SHP77 treated with DMSO at 0.1 percent for 48 hours (cell line): ENCODE results near the gene TBC1D8B.
"Not testable (repeated sequence)": the region's sequence is repeated elsewhere in the genome, so short reads cannot be mapped to it uniquely, and the experiment has no call there.

Source experiments
- DNase-seq: peaks from one replicate; lab custom pipeline; 2025; lab: John Stamatoyannopoulos, UW

The TBC1D8B gene

GRCh38 chrX:106802388-106803275 is at the start of gene TBC1D8B:
Gene TBC1D8B, plus strand, starts transcription at chrX:106802673. Its CDS starts 181 bp downstream, at chrX:106802854.
- DNase-seq, result peak; percentile 47

DNA sequence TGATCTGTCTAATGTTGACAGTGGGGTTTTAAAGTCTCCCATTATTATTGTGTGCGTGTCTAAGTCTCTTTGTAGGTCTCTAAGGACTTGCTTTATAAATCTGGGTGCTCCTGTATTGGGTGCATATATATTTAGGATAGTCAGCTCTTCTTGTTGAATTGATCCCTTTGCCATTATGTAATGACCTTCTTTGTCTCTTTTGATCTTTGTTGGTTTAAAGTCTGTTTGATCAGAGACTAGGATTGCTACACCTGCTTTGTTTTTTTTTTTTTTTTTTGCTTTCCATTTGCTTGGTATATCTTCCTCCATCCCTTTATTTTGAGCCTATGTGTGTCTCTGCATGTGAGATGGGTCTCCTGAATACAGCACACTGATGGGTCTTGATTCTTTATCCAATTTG is 33.2 kb upstream of the TBC1D8B start:
- DNase-seq, result not testable (repeated sequence)

DNA sequence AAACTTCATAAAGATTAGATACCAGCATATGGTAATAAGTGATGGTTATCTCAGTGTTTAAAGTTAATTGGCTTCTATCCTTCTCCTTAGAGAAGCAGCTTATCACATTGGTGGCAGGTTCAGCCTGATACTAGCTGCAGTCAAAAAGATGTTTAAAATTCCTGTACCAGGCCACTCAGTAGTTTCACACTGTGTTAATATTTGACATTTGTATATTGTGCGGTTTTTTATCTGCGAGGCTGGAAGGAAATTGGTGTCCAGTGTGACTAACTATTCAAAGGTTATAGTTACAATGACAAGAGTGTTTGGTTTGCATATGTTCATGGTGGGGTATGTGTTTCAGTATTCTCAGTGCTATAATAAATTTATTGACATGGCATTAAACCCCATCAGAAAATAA is 27.5 kb upstream of the TBC1D8B start:
- no peak for DNase-seq

GRCh38 chrX:106780264-106780663 is 22.2 kb upstream of the TBC1D8B start:
- no peak for DNase-seq

DNA sequence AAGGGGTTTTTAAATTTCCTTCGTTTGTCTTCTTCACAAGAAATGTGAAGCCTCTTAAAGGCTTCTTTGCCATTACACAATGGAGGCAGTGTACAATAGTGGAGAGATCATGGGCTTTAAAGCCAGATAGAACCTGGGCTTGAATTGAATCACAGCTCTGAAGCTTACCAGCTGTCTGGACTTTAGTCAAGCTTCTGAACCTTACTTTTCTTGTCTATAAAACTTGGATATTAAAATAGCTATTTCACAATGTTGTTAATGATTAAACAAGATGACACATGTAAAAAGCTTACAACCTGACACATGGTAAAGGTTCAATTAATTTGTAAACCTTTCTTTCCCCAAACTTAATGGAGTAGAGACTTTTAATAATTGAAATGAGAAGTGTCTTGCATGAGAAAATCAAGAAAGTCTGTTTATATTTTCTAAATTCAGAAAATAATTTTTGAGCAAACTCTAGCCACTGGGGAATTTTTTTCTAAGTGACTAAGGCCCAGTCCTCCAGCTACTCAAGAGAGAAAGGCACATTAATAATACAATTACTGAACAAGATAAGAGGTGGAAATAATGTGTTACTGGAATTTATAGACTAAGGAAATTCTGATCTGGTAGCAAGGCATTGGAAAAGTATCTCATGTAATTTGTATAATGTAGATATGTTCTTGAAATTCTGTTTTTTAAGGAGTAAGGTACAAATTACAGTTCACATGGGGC is 21.7 kb upstream of the TBC1D8B start:
- no peak for DNase-seq

DNA sequence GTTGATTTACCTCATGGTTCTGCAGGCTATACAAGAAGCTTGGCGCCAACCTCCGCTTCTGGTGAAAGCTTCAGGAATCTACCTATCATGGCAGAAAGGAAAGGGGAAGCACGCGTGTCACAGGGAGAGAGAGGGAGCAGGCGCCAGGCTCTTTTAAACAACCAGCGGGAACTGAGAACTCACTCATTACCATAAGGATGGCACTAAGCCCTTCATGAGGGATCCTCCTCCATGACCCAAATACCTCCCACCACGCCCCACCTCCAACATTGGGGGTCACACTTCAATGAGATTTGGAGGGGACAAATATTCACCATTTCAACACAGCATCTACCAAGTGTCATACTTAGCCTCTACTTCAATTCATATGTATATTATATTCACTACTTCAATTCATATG is 18.8 kb upstream of the TBC1D8B start:
- DNase-seq, result no peak

DNA sequence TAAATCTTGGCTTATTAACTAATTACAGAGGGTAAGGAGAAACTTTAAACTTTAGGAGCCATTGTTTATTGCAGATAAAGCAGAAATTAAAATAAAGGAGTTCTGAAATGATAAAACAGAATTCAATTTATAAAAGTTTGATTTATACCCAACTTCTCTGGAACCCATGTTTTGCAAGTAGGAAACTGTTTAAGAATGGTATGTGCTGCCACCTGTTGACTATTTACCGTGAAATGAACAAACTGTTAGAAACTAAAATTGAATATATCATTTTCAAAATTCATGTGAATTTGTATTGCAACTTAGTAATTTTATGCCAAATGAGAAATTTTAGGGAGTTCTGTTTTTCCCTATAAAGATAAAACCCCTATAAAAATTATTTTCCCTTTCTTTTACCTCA is 11.0 kb upstream of the TBC1D8B start:
- DNase-seq, result no peak

DNA sequence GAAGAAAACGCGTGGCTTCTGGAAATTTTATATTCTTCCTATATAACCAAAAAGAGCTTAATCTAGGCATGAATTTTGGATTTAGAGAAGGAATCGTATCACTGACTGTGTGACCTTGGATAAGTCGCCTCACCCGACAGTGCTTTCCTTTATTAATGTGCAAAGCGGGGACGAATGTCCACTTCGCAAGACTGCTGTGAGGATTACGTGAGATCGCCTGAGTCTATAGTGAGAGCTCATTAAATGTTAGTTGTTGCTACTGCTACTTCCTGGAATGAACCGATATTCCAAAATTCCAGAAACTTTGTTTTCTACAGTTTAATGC is 448 bp upstream of the TBC1D8B start:
- no peak for DNase-seq

GRCh38 chrX:106811131-106811910 is 8.8 kb downstream of the TBC1D8B start:
- no peak for DNase-seq

GRCh38 chrX:106812930-106813329 is 10.5 kb downstream of the TBC1D8B start:
- DNase-seq, result not testable (repeated sequence)

GRCh38 chrX:106814093-106814492 is 11.6 kb downstream of the TBC1D8B start:
- not testable (repeated sequence) for DNase-seq

DNA sequence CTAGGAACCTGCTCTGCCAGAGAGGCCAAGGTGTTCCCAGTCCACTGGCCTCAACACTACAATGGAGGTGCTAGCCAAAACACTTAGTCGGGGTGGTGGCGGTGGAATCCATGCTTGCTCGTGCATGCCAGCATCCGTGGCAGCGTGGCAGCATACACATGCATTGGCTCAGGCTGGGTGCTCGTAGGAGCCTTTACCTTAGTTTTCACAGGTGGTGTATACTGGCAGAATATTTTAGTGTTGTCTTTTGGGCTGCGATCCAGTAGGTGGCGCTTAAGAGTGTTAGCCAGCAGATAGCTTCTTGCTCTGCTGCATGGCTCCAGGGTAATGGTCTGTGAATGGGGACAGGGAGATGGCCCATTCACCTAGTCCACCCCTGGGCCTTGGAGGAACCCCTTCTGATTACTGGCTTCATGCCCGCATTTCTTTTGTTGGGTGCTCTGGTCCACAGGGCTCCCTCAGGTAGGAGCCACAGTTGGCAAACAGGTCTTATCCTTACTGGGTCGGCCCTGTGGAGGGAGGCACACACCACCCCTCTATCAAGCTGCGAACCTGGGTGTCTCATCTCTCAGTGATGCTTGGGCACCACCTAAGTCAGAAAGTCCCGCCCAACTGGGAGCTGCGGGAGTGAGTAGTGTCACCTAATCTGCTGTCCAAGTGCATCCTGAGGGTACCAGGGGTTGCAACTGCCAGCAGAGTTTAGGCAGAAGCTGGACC is 60.7 kb downstream of the TBC1D8B start:
- DNase-seq, result no peak

DNA sequence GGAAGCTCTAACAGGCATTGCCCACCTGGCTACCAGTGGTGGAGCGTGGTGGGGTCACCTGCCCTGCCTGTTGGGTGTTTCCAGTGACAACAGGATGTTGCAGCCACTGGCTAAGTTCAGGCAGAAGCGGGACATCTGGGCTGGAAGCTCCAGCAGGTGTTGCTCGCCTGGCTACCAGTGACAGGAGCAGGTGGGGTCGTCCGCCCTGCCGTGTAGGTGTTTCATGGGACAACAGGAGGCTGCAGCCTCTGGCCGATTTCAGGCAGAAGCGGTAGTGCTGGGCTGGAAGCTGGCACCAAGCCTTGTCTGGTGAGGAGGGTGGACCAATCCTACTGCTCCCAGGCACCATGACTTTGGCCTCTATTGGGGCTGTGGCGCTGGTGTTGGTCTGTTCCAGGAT is 61.2 kb downstream of the TBC1D8B start:
- no peak for DNase-seq

- DNase-seq, result not testable (repeated sequence)
Observed at GRCh38 chrX:106872796-106873195, 70.3 kb downstream of the TBC1D8B start.

GRCh38 chrX:106874075-106874474 is 71.6 kb downstream of the TBC1D8B start:
- DNase-seq, result no peak

- DNase-seq, result no peak
Observed at GRCh38 chrX:106875151-106875550, 72.7 kb downstream of the TBC1D8B start.

- DNase-seq, result no peak
Observed at GRCh38 chrX:106889468-106889867, 87.0 kb downstream of the TBC1D8B start.

DNA sequence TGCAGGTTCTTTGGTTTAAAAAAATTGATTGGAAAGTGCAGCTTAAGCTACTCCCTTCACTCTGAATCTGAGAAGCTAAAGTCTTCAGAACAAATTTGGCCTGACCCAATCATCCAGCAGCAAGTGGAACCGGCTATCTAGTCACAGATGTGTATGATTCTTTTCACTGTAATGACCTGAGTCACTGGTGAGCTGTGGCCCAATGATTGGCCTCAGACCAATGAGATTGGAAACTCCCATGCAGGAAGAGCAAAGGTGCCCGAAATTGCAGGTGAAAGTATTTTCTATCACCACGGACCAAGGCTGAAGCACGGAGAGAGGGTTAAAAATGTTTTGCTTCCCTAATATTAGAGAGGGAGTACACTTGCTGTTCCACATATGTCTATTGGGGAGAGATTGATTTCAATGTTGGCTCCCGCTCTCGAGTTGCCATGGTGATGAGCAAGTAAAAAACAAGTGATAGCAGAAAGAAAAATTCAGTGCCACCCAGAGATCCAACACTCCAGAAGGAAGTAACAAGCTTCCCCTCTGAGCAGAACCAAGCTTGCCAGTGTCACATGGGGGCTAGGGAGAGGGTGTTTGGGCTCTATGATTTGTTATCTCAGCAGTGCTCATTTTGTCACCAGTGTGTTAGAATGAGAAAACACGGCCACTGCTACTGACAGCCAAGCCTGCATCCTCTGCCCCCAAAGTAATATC is 89.4 kb downstream of the TBC1D8B start:
- no peak for DNase-seq

- DNase-seq, result no peak
Observed at GRCh38 chrX:106894392-106894909, 92.0 kb downstream of the TBC1D8B start.

DNA sequence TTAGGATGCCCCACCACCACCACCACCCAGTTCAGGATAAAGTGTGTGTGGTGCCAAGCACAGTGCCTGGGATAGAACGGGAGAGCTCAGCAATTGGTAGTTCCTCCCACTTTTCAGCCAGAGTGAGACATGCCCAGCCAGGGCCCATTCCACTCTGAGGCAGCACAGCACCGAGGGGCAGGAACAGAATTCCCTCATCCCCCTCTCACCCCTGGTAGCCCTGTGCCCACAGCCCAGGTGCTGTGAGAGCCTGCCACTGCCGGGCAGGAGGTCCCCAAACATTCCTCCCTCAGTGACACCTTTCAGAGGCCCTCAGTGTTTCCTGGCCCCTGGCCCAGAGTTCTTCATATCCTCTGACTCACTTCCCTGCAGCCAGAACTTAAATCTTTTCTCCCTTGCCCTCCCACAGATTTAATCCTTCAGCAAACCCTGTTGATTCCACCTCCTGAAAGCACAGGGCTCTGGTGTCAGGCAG is 92.5 kb downstream of the TBC1D8B start:
- no peak for DNase-seq

DNA sequence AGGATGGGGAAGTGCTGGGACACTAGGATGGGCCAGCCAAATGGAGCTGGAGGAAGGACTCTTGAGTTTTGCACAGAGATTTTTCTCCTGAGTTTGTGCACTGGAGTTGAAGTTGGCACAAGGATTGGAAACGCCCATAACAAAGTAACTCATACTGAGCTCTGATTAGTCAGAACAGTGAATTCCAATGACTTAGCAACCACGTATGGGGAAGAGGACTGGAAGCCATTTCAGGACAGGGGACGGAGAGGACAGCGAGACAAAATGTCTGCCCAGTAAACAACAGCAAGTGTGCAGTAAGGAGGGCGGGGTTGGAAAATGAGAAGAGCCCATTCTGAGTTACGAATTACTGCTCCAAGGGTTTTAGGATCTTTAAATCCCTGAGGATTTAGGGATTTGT is 94.8 kb downstream of the TBC1D8B start:
- DNase-seq, result no peak
